GM13977 (cell line): ENCODE results near the gene SCAPER.

Source experiments
- DNase-seq: peaks from one replicate; pipeline ENCODE4 v3.0.0; 2012; ENCODE audit warnings: low spot score
- in situ Hi-C: fragments of 300-500 bp; cut with MboI; formaldehyde crosslinking; loops from one replicate; pipeline ENCODE4 v1.12.0; 2022; ENCODE audit warnings: low sequenced_read_pairs, low pct_unique_long_range_greater_than_20kb, mixed read lengths, inconsistent platforms; ENCODE audit not compliant: unreplicated experiment
- TF ChIP-seq, protein P1 (sequence below): IDR thresholded peaks from 2 replicates; pipeline ENCODE4 v1.5.1; 2012; ENCODE audit warnings: mild to moderate bottlenecking, control low read depth; ENCODE audit not compliant: insufficient read depth; ENCODE audit errors: extremely low read depth, missing control alignments

SCAPER gene

DNA sequence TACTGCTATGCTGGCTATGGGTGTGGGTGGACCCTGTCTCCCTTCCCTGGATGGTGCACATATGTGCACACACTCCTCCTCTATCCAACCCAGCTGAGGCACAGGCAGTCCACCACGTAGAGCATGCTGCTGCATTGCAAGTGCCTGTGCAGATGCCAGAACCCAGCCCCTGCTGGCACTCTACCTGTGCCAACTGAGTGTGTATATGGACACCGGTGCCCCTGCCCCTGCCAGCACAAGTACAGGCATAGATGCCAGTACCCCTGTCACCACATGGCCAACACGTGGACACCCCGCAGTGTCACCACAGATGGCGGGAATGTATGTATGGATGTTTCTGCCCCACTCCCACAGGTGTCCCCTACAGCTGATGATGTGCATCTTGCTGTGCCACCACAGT is 352.0 kb downstream of the SCAPER start:
- DNase-seq = no peak
- in situ Hi-C loops = no loop called here
- TF ChIP-seq, protein P1, sequence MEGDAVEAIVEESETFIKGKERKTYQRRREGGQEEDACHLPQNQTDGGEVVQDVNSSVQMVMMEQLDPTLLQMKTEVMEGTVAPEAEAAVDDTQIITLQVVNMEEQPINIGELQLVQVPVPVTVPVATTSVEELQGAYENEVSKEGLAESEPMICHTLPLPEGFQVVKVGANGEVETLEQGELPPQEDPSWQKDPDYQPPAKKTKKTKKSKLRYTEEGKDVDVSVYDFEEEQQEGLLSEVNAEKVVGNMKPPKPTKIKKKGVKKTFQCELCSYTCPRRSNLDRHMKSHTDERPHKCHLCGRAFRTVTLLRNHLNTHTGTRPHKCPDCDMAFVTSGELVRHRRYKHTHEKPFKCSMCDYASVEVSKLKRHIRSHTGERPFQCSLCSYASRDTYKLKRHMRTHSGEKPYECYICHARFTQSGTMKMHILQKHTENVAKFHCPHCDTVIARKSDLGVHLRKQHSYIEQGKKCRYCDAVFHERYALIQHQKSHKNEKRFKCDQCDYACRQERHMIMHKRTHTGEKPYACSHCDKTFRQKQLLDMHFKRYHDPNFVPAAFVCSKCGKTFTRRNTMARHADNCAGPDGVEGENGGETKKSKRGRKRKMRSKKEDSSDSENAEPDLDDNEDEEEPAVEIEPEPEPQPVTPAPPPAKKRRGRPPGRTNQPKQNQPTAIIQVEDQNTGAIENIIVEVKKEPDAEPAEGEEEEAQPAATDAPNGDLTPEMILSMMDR = no peak

- in situ Hi-C loops = no loop called here
- TF ChIP-seq, protein P1 = no peak
These were observed 358.3 kb downstream of the SCAPER start for GRCh38 chr15:76546805-76547204.

GRCh38 chr15:76533995-76534394 is 371.1 kb downstream of the SCAPER start:
- DNase-seq = no peak

More at GRCh38 chr15:76546805-76547204, 358.3 kb downstream of the SCAPER start:
- no peak for DNase-seq

GRCh38 chr15:76533060-76533820 is 371.9 kb downstream of the SCAPER start:
- in situ Hi-C loops = no loop called here
- TF ChIP-seq, protein P1 = no peak
- no peak for DNase-seq

More at GRCh38 chr15:76533995-76534394, 371.1 kb downstream of the SCAPER start:
- in situ Hi-C loops = no loop called here
- TF ChIP-seq, protein P1 = no peak

- TF ChIP-seq, protein P1 = no peak
These were observed 375.2 kb downstream of the SCAPER start for GRCh38 chr15:76529911-76530310.

GRCh38 chr15:76526111-76526510 is 379.0 kb downstream of the SCAPER start:
- TF ChIP-seq, protein P1 = no peak

More at GRCh38 chr15:76529911-76530310, 375.2 kb downstream of the SCAPER start:
- DNase-seq = no peak
- in situ Hi-C loops = no loop called here

More at GRCh38 chr15:76526111-76526510, 379.0 kb downstream of the SCAPER start:
- in situ Hi-C loops = no loop called here
- DNase-seq = no peak
